Activated naive CD8-positive, alpha-beta T cell (primary cell): ENCODE measurements around the gene PSORS1C2.
"Not testable (repeated sequence)": the region's sequence is repeated elsewhere in the genome, so short reads cannot be mapped to it uniquely, and the experiment has no call there.

Source experiments
- H3K27ac Mint-ChIP-seq: one replicate; pipeline ENCODE4 v1.8.0; 2021; ENCODE audit warnings: mixed read lengths
- H3K27me3 Mint-ChIP-seq: one replicate; pipeline ENCODE4 v1.8.0; 2021; ENCODE audit warnings: mixed read lengths
- H3K36me3 Mint-ChIP-seq: one replicate; pipeline ENCODE4 v1.8.0; 2021; ENCODE audit warnings: mixed read lengths
- H3K4me1 Mint-ChIP-seq: one replicate; pipeline ENCODE4 v1.8.0; 2021; ENCODE audit warnings: low read depth, mixed read lengths
- H3K4me3 Mint-ChIP-seq: one replicate; pipeline ENCODE4 v1.8.0; 2021; ENCODE audit warnings: mild to moderate bottlenecking, mixed read lengths
- H3K9me3 Mint-ChIP-seq: one replicate; pipeline ENCODE4 v1.8.0; 2021; ENCODE audit warnings: low read depth, mixed read lengths

The PSORS1C2 gene

GRCh38 chr6:31138982-31139381 is at the start of gene PSORS1C2:
Gene PSORS1C2, minus strand, starts transcription at chr6:31139066. Its CDS starts 40 bp downstream, at chr6:31139026.
- Mint-ChIP-seq H3K27me3 (no peaks in the 10 kb centered on the region), H3K36me3 (no peaks in the 10 kb centered on the region), H3K27ac (no peak within 1 kb of the TSS), H3K4me3 (no peak within 1 kb of the TSS), H3K9me3 (no peaks in the 10 kb centered on the region), H3K4me1 (peaks cover 7% of the 10 kb centered on the region)

- H3K4me3 Mint-ChIP-seq, result no peak overlapping the region
- no peaks in the 10 kb centered on the region for H3K36me3 Mint-ChIP-seq
- no peaks in the 10 kb centered on the region for H3K9me3 Mint-ChIP-seq
- peaks cover 2% of the 10 kb centered on the region for H3K4me1 Mint-ChIP-seq
- no peak overlapping the region for H3K27ac Mint-ChIP-seq
- H3K27me3 Mint-ChIP-seq, result no peaks in the 10 kb centered on the region
Measured at GRCh38 chr6:31187780-31188194, 48.9 kb upstream of the PSORS1C2 start.

- no peaks in the 10 kb centered on the region for H3K9me3 Mint-ChIP-seq
- no peaks in the 10 kb centered on the region for H3K4me1 Mint-ChIP-seq
- H3K27me3 Mint-ChIP-seq, result no peaks in the 10 kb centered on the region
- H3K4me3 Mint-ChIP-seq, result no peak overlapping the region
- H3K27ac Mint-ChIP-seq, result no peak overlapping the region
- H3K36me3 Mint-ChIP-seq, result no peaks in the 10 kb centered on the region
Measured at GRCh38 chr6:31186052-31186734, 47.3 kb upstream of the PSORS1C2 start.

- not testable (repeated sequence) for H3K9me3 Mint-ChIP-seq, H3K27ac Mint-ChIP-seq, H3K27me3 Mint-ChIP-seq, H3K4me1 Mint-ChIP-seq, H3K36me3 Mint-ChIP-seq, H3K4me3 Mint-ChIP-seq
Measured at GRCh38 chr6:31185695-31186051, 46.8 kb upstream of the PSORS1C2 start.

- H3K4me1 Mint-ChIP-seq, H3K36me3 Mint-ChIP-seq, H3K27ac Mint-ChIP-seq, H3K4me3 Mint-ChIP-seq, H3K9me3 Mint-ChIP-seq, H3K27me3 Mint-ChIP-seq: not testable (repeated sequence)
Measured at GRCh38 chr6:31183859-31184258, 45.0 kb upstream of the PSORS1C2 start.

GRCh38 chr6:31183287-31183686 is 44.4 kb upstream of the PSORS1C2 start:
- not testable (repeated sequence) for H3K4me1 Mint-ChIP-seq, H3K4me3 Mint-ChIP-seq, H3K27me3 Mint-ChIP-seq, H3K27ac Mint-ChIP-seq, H3K9me3 Mint-ChIP-seq, H3K36me3 Mint-ChIP-seq

GRCh38 chr6:31180500-31180899 is 41.6 kb upstream of the PSORS1C2 start:
- H3K36me3 Mint-ChIP-seq, result no peaks in the 10 kb centered on the region
- H3K9me3 Mint-ChIP-seq, result no peaks in the 10 kb centered on the region
- peak overlapping the region; percentile 16 for H3K27ac Mint-ChIP-seq
- peaks cover 10% of the 10 kb centered on the region for H3K4me1 Mint-ChIP-seq
- H3K4me3 Mint-ChIP-seq, result peak overlapping the region; percentile 79
- H3K27me3 Mint-ChIP-seq, result no peaks in the 10 kb centered on the region

- no peaks in the 10 kb centered on the region for H3K27me3 Mint-ChIP-seq
- no peaks in the 10 kb centered on the region for H3K36me3 Mint-ChIP-seq
- peaks cover 10% of the 10 kb centered on the region for H3K4me1 Mint-ChIP-seq
- H3K27ac Mint-ChIP-seq, result no peak overlapping the region
- no peaks in the 10 kb centered on the region for H3K9me3 Mint-ChIP-seq
- peak overlapping the region; percentile 79 for H3K4me3 Mint-ChIP-seq
Measured at GRCh38 chr6:31179896-31180295, 41.0 kb upstream of the PSORS1C2 start.

GRCh38 chr6:31179042-31179386 is 40.1 kb upstream of the PSORS1C2 start:
- H3K27ac Mint-ChIP-seq, result no peak overlapping the region

GRCh38 chr6:31178143-31179041 is 39.5 kb upstream of the PSORS1C2 start:
- peaks cover 10% of the 10 kb centered on the region for H3K4me1 Mint-ChIP-seq
- H3K9me3 Mint-ChIP-seq, result no peaks in the 10 kb centered on the region
- H3K27me3 Mint-ChIP-seq, result no peaks in the 10 kb centered on the region
- no peaks in the 10 kb centered on the region for H3K36me3 Mint-ChIP-seq
- H3K4me3 Mint-ChIP-seq, result no peak overlapping the region
- H3K27ac Mint-ChIP-seq, result no peak overlapping the region

More at GRCh38 chr6:31179042-31179386, 40.1 kb upstream of the PSORS1C2 start:
- H3K4me1 Mint-ChIP-seq, result peaks cover 10% of the 10 kb centered on the region
- H3K36me3 Mint-ChIP-seq, result no peaks in the 10 kb centered on the region
- no peaks in the 10 kb centered on the region for H3K27me3 Mint-ChIP-seq
- no peak overlapping the region for H3K4me3 Mint-ChIP-seq
- no peaks in the 10 kb centered on the region for H3K9me3 Mint-ChIP-seq

- no peak overlapping the region for H3K4me3 Mint-ChIP-seq
- H3K4me1 Mint-ChIP-seq, result peaks cover 10% of the 10 kb centered on the region
- no peak overlapping the region for H3K27ac Mint-ChIP-seq
- no peaks in the 10 kb centered on the region for H3K36me3 Mint-ChIP-seq
- H3K9me3 Mint-ChIP-seq, result no peaks in the 10 kb centered on the region
- no peaks in the 10 kb centered on the region for H3K27me3 Mint-ChIP-seq
Measured at GRCh38 chr6:31175971-31176370, 37.1 kb upstream of the PSORS1C2 start.

- Mint-ChIP-seq H3K4me3 (no peak overlapping the region), H3K9me3 (no peaks in the 10 kb centered on the region), H3K27me3 (no peaks in the 10 kb centered on the region), H3K4me1 (peaks cover 10% of the 10 kb centered on the region), H3K36me3 (no peaks in the 10 kb centered on the region), H3K27ac (no peak overlapping the region)
Measured at GRCh38 chr6:31174378-31174777, 35.5 kb upstream of the PSORS1C2 start.

- no peaks in the 10 kb centered on the region for H3K9me3 Mint-ChIP-seq
- H3K36me3 Mint-ChIP-seq, result no peaks in the 10 kb centered on the region
- H3K4me3 Mint-ChIP-seq, result no peak overlapping the region
- peaks cover 7% of the 10 kb centered on the region for H3K4me1 Mint-ChIP-seq
- no peaks in the 10 kb centered on the region for H3K27me3 Mint-ChIP-seq
- no peak overlapping the region for H3K27ac Mint-ChIP-seq
Measured at GRCh38 chr6:31173406-31173805, 34.5 kb upstream of the PSORS1C2 start.

GRCh38 chr6:31172973-31173384 is 34.1 kb upstream of the PSORS1C2 start:
- Mint-ChIP-seq H3K27me3 (no peaks in the 10 kb centered on the region), H3K4me1 (peaks cover 7% of the 10 kb centered on the region), H3K36me3 (no peaks in the 10 kb centered on the region), H3K4me3 (no peak overlapping the region), H3K27ac (no peak overlapping the region), H3K9me3 (no peaks in the 10 kb centered on the region)

GRCh38 chr6:31171931-31172905 is 33.4 kb upstream of the PSORS1C2 start:
- no peaks in the 10 kb centered on the region for H3K9me3 Mint-ChIP-seq
- H3K4me3 Mint-ChIP-seq, result no peak overlapping the region

More at GRCh38 chr6:31171931-31172905, 33.4 kb upstream of the PSORS1C2 start:
- H3K27ac Mint-ChIP-seq, result no peak overlapping the region
- H3K36me3 Mint-ChIP-seq, result no peaks in the 10 kb centered on the region
- H3K4me1 Mint-ChIP-seq, result peaks cover 7% of the 10 kb centered on the region
- H3K27me3 Mint-ChIP-seq, result no peaks in the 10 kb centered on the region
